ENCODE data around the gene ADAMTS12. TPM values are rescaled to one million over a fixed set of nuclear protein-coding genes. Genes with fewer than 3 reads are reported as not detected.
A peak's percentile ranks its signal among the peaks of the same experiment; 100 is the strongest.

The ADAMTS12 gene
- total RNA-seq, 1 experiment from 2014 or later: not detected

- Mint-ChIP-seq H3K36me3 (ENCODE audit: insufficient read depth, unreplicated experiment) (no peaks in the 10 kb centered on the region), H3K27ac (ENCODE audit: low read depth, unreplicated experiment) (no peak overlapping the region), H3K4me3 (ENCODE audit: unreplicated experiment) (no peak overlapping the region), H3K9me3 (ENCODE audit: unreplicated experiment) (peaks cover 11% of the 10 kb centered on the region), H3K4me1 (ENCODE audit: insufficient read depth, unreplicated experiment) (no peaks in the 10 kb centered on the region), H3K27me3 (ENCODE audit: insufficient read depth, unreplicated experiment) (no peaks in the 10 kb centered on the region)
- CTCF ChIA-PET: interaction anchor here (0.8 kb wide), 1 partner anchor 24 kb away, joined by 3 read pairs; no protein-coding TSS in a partner anchor
- BruUV-seq (replicated peaks): no TSS peak
- no peak for TF ChIP-seq CTCF (IDR thresholded peaks at IDR 0.05; ENCODE audit: unreplicated experiment)
- no peak for DNase-seq (ENCODE audit: unreplicated experiment)
- intact Hi-C loops (cut with micrococcal nuclease): no loop called here
- POLR2A ChIA-PET: interaction anchor here (1.0 kb wide), 1 partner anchor 84 kb away, joined by 3 read pairs; no protein-coding TSS in a partner anchor
Observed at GRCh38 chr5:33903118-33903517, 11.3 kb upstream of the ADAMTS12 start.

- no peak for DNase-seq (ENCODE audit: unreplicated experiment)
- H3K27me3 Mint-ChIP-seq (ENCODE audit: insufficient read depth, unreplicated experiment): peaks cover 11% of the 10 kb centered on the region
- POLR2A ChIA-PET: no interaction called here
- BruUV-seq (replicated peaks): no TSS peak
- H3K27ac Mint-ChIP-seq (ENCODE audit: low read depth, unreplicated experiment): no peak overlapping the region
- no peak for TF ChIP-seq CTCF (IDR thresholded peaks at IDR 0.05; ENCODE audit: unreplicated experiment)
- H3K4me3 Mint-ChIP-seq (ENCODE audit: unreplicated experiment): no peak overlapping the region
- H3K36me3 Mint-ChIP-seq (ENCODE audit: insufficient read depth, unreplicated experiment): no peaks in the 10 kb centered on the region
- peaks cover 9% of the 10 kb centered on the region for H3K9me3 Mint-ChIP-seq (ENCODE audit: unreplicated experiment)
- H3K4me1 Mint-ChIP-seq (ENCODE audit: insufficient read depth, unreplicated experiment): no peaks in the 10 kb centered on the region
- CTCF ChIA-PET: no interaction called here
- intact Hi-C loops (cut with micrococcal nuclease): no loop called here
Observed at GRCh38 chr5:33901156-33901555, 9.4 kb upstream of the ADAMTS12 start.

GRCh38 chr5:33894566-33894965, 2.8 kb upstream of the ADAMTS12 start:
- Mint-ChIP-seq H3K4me1 (ENCODE audit: insufficient read depth, unreplicated experiment) (peaks cover 10% of the 10 kb centered on the region), H3K4me3 (ENCODE audit: unreplicated experiment) (no peak overlapping the region), H3K27ac (ENCODE audit: low read depth, unreplicated experiment) (no peak overlapping the region), H3K9me3 (ENCODE audit: unreplicated experiment) (peaks cover 7% of the 10 kb centered on the region), H3K36me3 (ENCODE audit: insufficient read depth, unreplicated experiment) (no peaks in the 10 kb centered on the region), H3K27me3 (ENCODE audit: insufficient read depth, unreplicated experiment) (peaks cover 44% of the 10 kb centered on the region)
- no peak for DNase-seq (ENCODE audit: unreplicated experiment)
- POLR2A ChIA-PET: interaction anchor here (0.7 kb wide), 1 partner anchor 263 kb away, joined by 3 read pairs; no protein-coding TSS in a partner anchor
- intact Hi-C loops (cut with micrococcal nuclease): no loop called here
- CTCF ChIA-PET: interaction anchor here (0.6 kb wide), 1 partner anchor 25 kb away, joined by 3 read pairs; no protein-coding TSS in a partner anchor
- BruUV-seq (replicated peaks): no TSS peak
- no peak for TF ChIP-seq CTCF (IDR thresholded peaks at IDR 0.05; ENCODE audit: unreplicated experiment)

- intact Hi-C loops (cut with micrococcal nuclease): no loop called here
- peak; percentile 40 for DNase-seq (ENCODE audit: unreplicated experiment)
- H3K27me3 Mint-ChIP-seq (ENCODE audit: insufficient read depth, unreplicated experiment): peaks cover 44% of the 10 kb centered on the region
- peak overlapping the region; percentile 48 for H3K4me3 Mint-ChIP-seq (ENCODE audit: unreplicated experiment)
- no TSS peak for BruUV-seq (replicated peaks)
- peaks cover 10% of the 10 kb centered on the region for H3K4me1 Mint-ChIP-seq (ENCODE audit: insufficient read depth, unreplicated experiment)
- no peak for TF ChIP-seq CTCF (IDR thresholded peaks at IDR 0.05; ENCODE audit: unreplicated experiment)
- CTCF ChIA-PET: interaction anchor here (0.6 to 2.8 kb wide), 3 partner anchors 42 to 78 kb away, joined by 3 to 13 read pairs (median 3); no protein-coding TSS in a partner anchor
- POLR2A ChIA-PET: no interaction called here
- H3K9me3 Mint-ChIP-seq (ENCODE audit: unreplicated experiment): peaks cover 7% of the 10 kb centered on the region
- H3K36me3 Mint-ChIP-seq (ENCODE audit: insufficient read depth, unreplicated experiment): no peaks in the 10 kb centered on the region
- H3K27ac Mint-ChIP-seq (ENCODE audit: low read depth, unreplicated experiment): no peak overlapping the region
Observed at GRCh38 chr5:33892620-33893137, 889 bp upstream of the ADAMTS12 start.
